HepG2 (cell line): Measurements from ENCODE around the gene RGS14. TPM values are rescaled to one million over a fixed set of nuclear protein-coding genes. Genes with fewer than 3 reads are reported as not detected.

Source experiments
- CCDC6 ChIP-seq: sonication (generic); formaldehyde crosslinking; IDR thresholded peaks from 2 replicates; pipeline ENCODE4 v1.8.1; 2022; ENCODE audit warnings: mild to moderate bottlenecking, missing genetic modification reagents, moderate library complexity
- CENPT ChIP-seq: sonication (generic); formaldehyde crosslinking; IDR thresholded peaks from 2 replicates; pipeline ENCODE4 v1.8.0; 2022; ENCODE audit warnings: low read depth, mild to moderate bottlenecking, moderate library complexity, missing genetic modification reagents
- ELF4 ChIP-seq: sonication (generic); formaldehyde crosslinking; IDR thresholded peaks from 2 replicates; pipeline ENCODE4 v1.5.0; 2020; ENCODE audit warnings: missing genetic modification reagents, mild to moderate bottlenecking, moderate library complexity, borderline replicate concordance
- HDAC6 ChIP-seq: fragments of 200-600 bp; sonication (generic); IDR thresholded peaks from 2 replicates; pipeline ENCODE4 v1.7.0; 2017; ENCODE audit warnings: mild to moderate bottlenecking, antibody characterized with exemption, low read length, low read depth
- HMGA1 ChIP-seq: sonication (generic); formaldehyde crosslinking; conservative IDR thresholded peaks from 2 replicates; pipeline ENCODE4 v1.4.0; 2020; ENCODE audit warnings: missing genetic modification reagents
- HMGXB3 ChIP-seq: sonication (generic); formaldehyde crosslinking; IDR thresholded peaks from 2 replicates; pipeline ENCODE4 v1.4.0; 2020; ENCODE audit warnings: missing genetic modification reagents, borderline replicate concordance
- JUN ChIP-seq: sonication (generic); formaldehyde crosslinking; IDR thresholded peaks from 2 replicates; pipeline ENCODE4 v1.4.0; 2020; ENCODE audit warnings: mild to moderate bottlenecking, missing genetic modification reagents
- REPIN1 ChIP-seq: sonication (generic); formaldehyde crosslinking; IDR thresholded peaks from 2 replicates; pipeline ENCODE4 v1.8.0; 2022; ENCODE audit warnings: missing genetic modification reagents, low read depth, mild to moderate bottlenecking, borderline replicate concordance
- SOX6 ChIP-seq, 2 experiments: fragments of 450-650 bp in 1 of 2; sonication (generic) in 1 of 2; formaldehyde crosslinking in 1 of 2; IDR thresholded peaks; 2 replicates each; pipeline versions ENCODE4 v1.4.0 to v1.6.1; 2017 to 2020; ENCODE audit warnings: antibody characterized with exemption in 1 of 2, mild to moderate bottlenecking in 1 of 2, missing genetic modification reagents in 1 of 2
- TAF1 ChIP-seq: sonication (generic); formaldehyde crosslinking; IDR thresholded peaks from 2 replicates; pipeline ENCODE4 v1.4.0; 2020; ENCODE audit warnings: missing genetic modification reagents
- TFDP1 ChIP-seq: IDR thresholded peaks from 2 replicates; pipeline ENCODE4 v1.6.1; 2016; ENCODE audit warnings: missing compliant biosample characterization, missing genetic modification reagents, borderline replicate concordance
- TRIM22 ChIP-seq: fragments of 450-650 bp; IDR thresholded peaks from 2 replicates; pipeline ENCODE4 v1.6.1; 2017
- ZNF841 ChIP-seq: sonication (generic); formaldehyde crosslinking; IDR thresholded peaks from 2 replicates; pipeline ENCODE4 v1.8.1; 2023; ENCODE audit warnings: missing genetic modification reagents, borderline replicate concordance
- polyA plus RNA-seq, 8 experiments: library from polyadenylated mRNA; depleted of rRNA in 3 of 8; stranded (reverse) in 7 of 8; unstranded in 1 of 8; fragments of >200 nt; fragmentation: Illumina TruSeq in 4 of 8; extraction: Trizol in 4 of 8; gene quantifications; 2 replicates each; pipeline versions ENCODE4 v1.2.1 to v1.2.3, GENCODE V29; 2011 to 2016; ENCODE audit warnings: low read depth in 4 of 8, missing spikeins in 1 of 8, mixed read lengths in 1 of 8; ENCODE audit not compliant: insufficient read depth in 1 of 8
- total RNA-seq, 5 experiments: library from RNA; depleted of rRNA; stranded (reverse); fragments of >200 nt; fragmentation: Illumina TruSeq; extraction: Trizol; gene quantifications; 2 replicates each; pipeline ENCODE4 v1.2.3, GENCODE V29; 2016; ENCODE audit warnings: low read depth in 1 of 5
- TF ChIP-seq, protein P1 (sequence below): IDR thresholded peaks from 2 replicates; pipeline ENCODE4 v1.6.1; 2016; ENCODE audit warnings: mild to moderate bottlenecking, missing biosample characterization, missing genetic modification reagents
- TF ChIP-seq, protein P2 (sequence below): sonication (generic); formaldehyde crosslinking; IDR thresholded peaks from 2 replicates; pipeline ENCODE4 v1.8.0; 2022; ENCODE audit warnings: missing genetic modification reagents, mild to moderate bottlenecking, inconsistent platforms, borderline replicate concordance
- TF ChIP-seq, protein P3 (sequence below): sonication (generic); formaldehyde crosslinking; IDR thresholded peaks from 2 replicates; pipeline ENCODE4 v1.4.0; 2020; ENCODE audit warnings: missing genetic modification reagents, mild to moderate bottlenecking, borderline replicate concordance

RGS14 gene
- total and polyA plus RNA-seq, 2 of the 13 experiments (the other 11 are each of a cell fraction or from before 2014, with no cell fraction given): 11.1 to 17.2 TPM

GRCh38 chr5:177403792-177404640 lies 46.3 kb downstream of the RGS14 start (continued):
- TF ChIP-seq HMGXB3 (CRISPR knock-in tag) (no peak), HMGA1 (CRISPR knock-in tag) (no peak), REPIN1 (CRISPR knock-in tag) (no peak), CCDC6 (CRISPR knock-in tag) (no peak), TRIM22 (no peak), TAF1 (CRISPR knock-in tag) (peak; percentile 18; the same call in 1 of the 2 replicates), HDAC6 (no peak), ZNF841 (CRISPR knock-in tag) (no peak), ELF4 (CRISPR knock-in tag) (no peak), SOX6 (IDR thresholded peaks at IDR 0.05) (no peak), SOX6 (CRISPR knock-in tag; IDR thresholded peaks at IDR 0.05) (no peak; the same call in 1 of the 2 replicates), JUN (CRISPR knock-in tag) (no peak), TFDP1 (CRISPR knock-in tag) (0 out of 2 replicates have a peak, but pooled peaks have one; percentile 44), CENPT (CRISPR knock-in tag) (no peak)
- TF ChIP-seq, protein P1, sequence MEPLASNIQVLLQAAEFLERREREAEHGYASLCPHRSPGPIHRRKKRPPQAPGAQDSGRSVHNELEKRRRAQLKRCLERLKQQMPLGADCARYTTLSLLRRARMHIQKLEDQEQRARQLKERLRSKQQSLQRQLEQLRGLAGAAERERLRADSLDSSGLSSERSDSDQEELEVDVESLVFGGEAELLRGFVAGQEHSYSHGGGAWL (CRISPR knock-in tag): no peak
- TF ChIP-seq, protein P2, sequence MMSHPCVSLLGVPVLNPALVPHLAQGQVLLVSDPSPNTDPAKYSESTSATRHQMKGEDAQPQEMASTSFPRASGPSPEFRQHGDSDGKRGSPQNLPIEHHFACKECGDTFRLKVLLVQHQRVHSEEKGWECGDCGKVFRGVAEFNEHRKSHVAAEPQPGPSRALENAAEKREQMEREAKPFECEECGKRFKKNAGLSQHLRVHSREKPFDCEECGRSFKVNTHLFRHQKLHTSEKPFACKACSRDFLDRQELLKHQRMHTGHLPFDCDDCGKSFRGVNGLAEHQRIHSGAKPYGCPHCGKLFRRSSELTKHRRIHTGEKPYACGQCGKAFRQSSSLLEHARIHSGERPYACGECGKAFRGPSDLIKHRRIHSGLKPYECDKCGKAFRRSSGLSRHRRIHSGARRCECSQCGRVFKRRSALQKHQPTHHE: no peak
- TF ChIP-seq, protein P3, sequence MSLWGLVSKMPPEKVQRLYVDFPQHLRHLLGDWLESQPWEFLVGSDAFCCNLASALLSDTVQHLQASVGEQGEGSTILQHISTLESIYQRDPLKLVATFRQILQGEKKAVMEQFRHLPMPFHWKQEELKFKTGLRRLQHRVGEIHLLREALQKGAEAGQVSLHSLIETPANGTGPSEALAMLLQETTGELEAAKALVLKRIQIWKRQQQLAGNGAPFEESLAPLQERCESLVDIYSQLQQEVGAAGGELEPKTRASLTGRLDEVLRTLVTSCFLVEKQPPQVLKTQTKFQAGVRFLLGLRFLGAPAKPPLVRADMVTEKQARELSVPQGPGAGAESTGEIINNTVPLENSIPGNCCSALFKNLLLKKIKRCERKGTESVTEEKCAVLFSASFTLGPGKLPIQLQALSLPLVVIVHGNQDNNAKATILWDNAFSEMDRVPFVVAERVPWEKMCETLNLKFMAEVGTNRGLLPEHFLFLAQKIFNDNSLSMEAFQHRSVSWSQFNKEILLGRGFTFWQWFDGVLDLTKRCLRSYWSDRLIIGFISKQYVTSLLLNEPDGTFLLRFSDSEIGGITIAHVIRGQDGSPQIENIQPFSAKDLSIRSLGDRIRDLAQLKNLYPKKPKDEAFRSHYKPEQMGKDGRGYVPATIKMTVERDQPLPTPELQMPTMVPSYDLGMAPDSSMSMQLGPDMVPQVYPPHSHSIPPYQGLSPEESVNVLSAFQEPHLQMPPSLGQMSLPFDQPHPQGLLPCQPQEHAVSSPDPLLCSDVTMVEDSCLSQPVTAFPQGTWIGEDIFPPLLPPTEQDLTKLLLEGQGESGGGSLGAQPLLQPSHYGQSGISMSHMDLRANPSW: no peak
